NCI-H345 treated with DMSO at 0.1 percent for 48 hours (cell line): ENCODE measurements around the gene SLC9C1.

Experiments used
- DNase-seq: peaks from one replicate; lab custom pipeline; 2025; ENCODE audit not compliant: unreplicated experiment; lab: John Stamatoyannopoulos, UW

SLC9C1 gene

DNA sequence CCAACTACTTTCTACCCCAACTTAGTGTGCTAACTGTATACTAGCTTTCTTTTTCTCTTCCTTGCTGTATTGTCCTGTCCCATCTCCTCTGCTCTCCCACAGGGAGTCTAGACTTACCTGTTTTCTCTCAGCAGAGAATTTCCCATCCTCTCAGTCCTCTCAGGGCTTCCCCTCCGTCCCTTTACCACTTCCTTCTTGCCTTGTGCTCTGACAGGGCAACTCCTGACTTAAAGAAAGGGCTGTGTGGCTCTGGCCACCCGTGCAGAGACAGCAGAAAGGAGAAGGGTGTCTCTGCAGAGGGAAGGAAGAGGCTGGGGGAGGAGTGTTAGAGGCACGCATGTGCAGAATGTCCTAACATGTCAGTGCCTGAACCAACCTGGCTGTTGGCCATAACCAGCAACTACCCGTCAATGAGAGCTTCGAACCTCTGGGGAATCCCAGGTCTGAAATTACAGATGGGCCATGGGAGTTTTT lies 161.0 kb downstream of the SLC9C1 start, which contains the start of gene GCSAM:
Gene GCSAM (minus strand): TSS at position 274 of the 474 bp plus-strand sequence. CDS start 128 bp downstream, at position 146.
- DNase-seq = no peak

GRCh38 chr3:112132554-112132953 lies 161.5 kb downstream of the SLC9C1 start:
- no peak for DNase-seq

DNA sequence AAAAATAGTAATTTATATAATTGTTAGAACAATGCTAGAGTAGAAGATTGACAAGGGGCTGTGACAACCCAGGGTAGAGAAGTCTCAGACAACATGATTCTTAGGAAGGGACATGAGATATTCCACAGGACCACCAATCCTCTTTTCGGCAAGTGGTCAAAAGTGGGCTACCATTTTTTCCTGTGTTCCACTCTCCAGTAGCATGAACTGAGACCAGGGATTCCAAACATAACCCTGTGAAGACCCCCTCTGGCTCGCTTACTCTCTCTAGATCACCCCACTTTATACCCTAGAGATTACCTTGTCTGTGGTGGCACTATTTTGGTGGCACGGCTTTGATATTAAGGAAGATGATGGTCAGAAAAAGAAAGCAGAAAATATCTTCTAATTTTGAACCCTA lies 161.9 kb downstream of the SLC9C1 start:
- DNase-seq = no peak

- DNase-seq = no peak
Measured at GRCh38 chr3:112131111-112131510, 162.9 kb downstream of the SLC9C1 start.

DNA sequence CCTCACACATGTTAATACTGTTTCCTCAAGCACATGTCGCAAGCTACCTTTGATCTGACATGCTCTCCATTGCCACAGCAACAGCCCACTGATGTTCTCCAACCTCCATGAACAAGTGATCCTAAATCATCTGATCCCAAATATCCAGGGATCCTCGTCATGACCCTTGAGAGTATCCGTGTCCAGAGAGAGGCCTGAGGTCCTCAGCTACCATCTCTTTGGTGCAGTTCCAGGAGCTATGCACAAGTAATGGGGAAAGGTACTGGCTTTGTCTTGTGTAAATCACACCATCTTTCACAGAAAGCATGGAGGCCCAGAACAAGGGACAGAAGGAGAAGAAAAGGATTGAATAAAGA lies 163.4 kb downstream of the SLC9C1 start:
- no peak for DNase-seq

DNA sequence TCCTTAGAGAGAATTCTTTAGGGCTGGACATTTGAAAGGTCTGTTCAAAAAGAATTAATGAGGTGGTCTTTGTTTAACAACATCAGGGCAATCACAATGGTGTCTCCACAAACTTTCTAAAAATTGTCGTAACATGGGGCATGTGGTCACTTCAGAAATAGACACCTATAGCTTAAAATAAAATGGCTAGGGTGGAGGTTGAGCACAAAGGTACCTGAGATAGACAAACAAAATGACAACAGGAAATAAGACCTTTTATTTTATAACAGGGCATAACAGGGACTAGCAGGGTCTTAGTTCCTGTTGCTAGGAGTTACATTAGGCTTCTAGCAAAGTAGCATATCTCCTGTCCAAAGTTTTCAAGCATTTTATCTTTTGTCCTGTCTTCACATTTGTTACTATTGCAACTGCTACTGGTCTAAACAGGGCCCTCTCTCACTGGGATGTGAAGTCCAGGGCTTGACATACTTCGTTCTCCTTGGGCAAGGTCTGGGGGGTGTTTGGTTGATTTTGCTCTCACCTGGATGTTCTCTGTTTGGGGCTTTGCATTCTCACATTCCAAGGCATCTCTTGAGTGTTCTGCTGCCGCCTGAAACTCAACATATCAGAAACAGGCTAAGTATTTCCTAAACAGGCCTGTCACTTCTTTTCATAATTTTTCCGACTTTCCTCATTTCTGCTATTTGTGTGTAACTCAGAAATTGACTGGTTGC lies 163.9 kb downstream of the SLC9C1 start:
- DNase-seq = no peak

- DNase-seq = no peak
Measured at GRCh38 chr3:112128843-112129727, 164.9 kb downstream of the SLC9C1 start.

DNA sequence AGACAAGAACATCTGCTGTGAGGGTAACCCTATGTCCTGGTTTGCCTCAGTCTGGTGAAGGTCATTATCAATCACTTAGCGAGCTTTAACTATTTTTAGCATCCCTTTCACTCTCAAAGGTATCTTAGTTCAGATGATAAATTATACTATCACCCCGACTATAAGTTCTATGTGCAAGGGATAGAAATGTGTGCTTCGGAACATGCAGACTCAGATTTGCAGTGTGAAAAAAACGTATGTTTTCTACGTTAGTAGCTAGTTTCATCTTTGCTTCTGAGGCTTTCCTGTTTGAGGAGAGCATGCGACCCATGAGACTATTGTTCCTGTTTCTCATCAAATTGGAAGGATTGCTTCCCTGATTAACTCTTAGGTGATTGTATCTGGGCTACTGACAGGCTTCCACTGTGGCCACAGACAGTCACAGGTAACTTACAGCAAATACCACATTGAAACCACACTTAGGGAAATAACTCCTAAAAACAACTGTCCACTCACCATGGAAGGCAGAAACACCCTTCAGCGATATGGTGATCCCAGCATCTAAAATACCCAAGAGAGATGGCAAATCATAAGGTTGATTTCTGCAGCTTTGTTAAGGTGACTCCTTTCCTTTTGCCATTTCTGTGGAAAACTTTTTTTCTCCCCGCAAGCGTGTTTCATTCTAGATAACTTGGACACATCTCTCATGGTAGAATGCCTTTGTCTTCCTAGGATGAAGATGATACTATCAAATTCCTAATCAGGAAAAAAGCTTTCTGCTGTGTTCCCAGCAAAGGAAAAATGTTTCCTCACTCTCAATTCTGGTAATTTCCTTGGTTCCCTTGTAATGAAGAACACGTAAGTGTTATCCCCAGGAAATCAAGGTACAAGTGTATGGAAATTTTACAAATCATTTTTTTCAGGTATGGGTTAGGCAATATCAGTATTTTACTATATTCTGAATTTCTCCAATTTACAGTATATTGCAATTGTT lies 166.2 kb downstream of the SLC9C1 start:
- no peak for DNase-seq

GRCh38 chr3:112126511-112126911 lies 167.5 kb downstream of the SLC9C1 start:
- DNase-seq = no peak

DNA sequence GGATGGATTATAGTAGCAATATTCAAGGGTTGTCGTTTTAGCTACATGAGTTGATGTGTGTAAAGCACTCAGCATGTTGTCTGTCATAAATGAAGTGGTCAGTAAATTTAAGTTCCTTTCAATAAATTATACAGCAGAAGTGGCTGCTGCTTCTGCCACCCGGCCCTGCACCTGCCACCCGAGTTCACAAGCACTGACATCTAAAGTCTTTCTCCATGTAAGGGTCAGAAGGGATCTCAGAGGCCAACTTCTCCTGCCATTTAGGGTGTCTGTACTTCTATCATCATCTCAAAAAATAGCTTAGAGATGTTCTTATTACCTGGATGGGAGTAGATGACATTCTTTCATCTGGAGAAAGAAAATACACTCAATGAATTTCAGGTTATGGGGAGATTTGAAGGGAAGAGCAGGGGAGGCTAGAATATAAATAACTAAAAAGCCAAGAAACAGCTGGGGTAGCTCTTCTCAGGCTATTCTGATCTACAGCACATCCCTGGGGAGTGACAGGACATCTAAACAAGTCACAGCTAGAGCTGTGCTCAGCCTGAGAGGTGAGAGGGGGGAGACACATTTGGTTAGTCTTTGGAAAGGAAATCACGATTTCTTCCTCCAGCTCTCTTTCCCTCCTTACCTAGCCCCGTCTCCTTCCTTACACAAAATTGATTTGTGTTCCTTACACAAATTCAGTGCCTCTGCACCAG lies 169.0 kb downstream of the SLC9C1 start:
- DNase-seq = no peak

- no peak for DNase-seq
Measured at GRCh38 chr3:112123548-112123947, 170.5 kb downstream of the SLC9C1 start.

GRCh38 chr3:112122870-112123269 lies 171.1 kb downstream of the SLC9C1 start:
- DNase-seq = no peak

DNA sequence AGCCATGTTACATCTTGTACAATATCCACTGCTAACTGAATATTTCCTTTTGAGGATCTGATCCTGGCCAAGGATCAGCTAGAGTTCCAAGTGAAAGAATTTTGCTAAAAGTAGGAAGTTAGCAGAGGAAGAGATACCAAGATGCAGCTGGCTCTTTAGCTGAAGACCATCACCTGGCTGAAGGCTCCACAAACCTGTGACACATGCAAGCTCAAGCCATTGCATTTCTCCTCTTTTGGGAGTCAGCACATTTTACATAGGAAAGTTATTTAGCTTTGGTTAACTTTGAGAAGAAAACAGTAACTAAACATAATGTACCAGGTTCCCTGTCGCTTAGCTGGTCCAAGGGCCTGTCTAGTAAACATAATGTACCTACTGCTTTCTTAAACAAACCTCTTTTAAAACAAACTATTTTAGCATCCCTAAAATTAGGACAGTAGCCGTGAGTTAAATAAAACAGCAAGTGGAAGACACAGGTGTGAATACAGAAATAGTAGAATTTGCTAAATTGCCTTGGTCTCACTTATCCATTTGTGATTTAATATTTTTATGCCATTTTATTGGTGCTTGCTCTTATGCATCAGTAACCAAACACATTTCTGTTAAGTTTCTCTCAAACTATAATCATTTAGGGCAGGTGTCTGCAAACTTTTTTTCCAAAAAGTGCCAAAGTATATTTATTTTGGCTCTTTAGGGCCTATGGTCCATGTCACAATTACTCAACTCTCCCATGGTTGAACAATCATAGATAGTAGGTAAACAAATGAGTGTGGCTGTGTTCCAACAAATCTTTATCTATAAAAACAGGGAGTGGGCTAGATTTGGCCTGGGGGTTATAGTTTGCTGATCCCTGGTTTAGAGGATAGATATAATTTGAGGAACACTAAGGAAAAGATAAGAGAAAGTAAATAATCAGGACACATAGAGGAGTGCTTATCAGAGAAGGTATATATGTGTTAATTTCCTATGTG lies 172.2 kb downstream of the SLC9C1 start:
- no peak for DNase-seq

- DNase-seq = no peak
Measured at GRCh38 chr3:112119962-112120836, 173.8 kb downstream of the SLC9C1 start.

GRCh38 chr3:112117841-112118571 lies 176.0 kb downstream of the SLC9C1 start:
- DNase-seq = no peak

GRCh38 chr3:112117415-112117814 lies 176.6 kb downstream of the SLC9C1 start:
- DNase-seq = no peak

GRCh38 chr3:112116748-112117186 lies 177.2 kb downstream of the SLC9C1 start:
- DNase-seq = no peak
